PC-9 (cell line): Measurements from ENCODE around the gene C1QTNF1.

Source experiments
- EZH2 ChIP-seq: fragments of 200-600 bp; sonication (generic); IDR thresholded peaks from 2 replicates; pipeline ENCODE4 v1.8.0; 2017; ENCODE audit warnings: antibody characterized with exemption, low read depth
- TF ChIP-seq, protein P1 (sequence below): fragments of 200-600 bp; sonication (generic); conservative IDR thresholded peaks from 2 replicates; pipeline ENCODE4 v1.6.1; 2017; ENCODE audit warnings: mixed run types, antibody characterized with exemption, mild to moderate bottlenecking, moderate library complexity

DNA sequence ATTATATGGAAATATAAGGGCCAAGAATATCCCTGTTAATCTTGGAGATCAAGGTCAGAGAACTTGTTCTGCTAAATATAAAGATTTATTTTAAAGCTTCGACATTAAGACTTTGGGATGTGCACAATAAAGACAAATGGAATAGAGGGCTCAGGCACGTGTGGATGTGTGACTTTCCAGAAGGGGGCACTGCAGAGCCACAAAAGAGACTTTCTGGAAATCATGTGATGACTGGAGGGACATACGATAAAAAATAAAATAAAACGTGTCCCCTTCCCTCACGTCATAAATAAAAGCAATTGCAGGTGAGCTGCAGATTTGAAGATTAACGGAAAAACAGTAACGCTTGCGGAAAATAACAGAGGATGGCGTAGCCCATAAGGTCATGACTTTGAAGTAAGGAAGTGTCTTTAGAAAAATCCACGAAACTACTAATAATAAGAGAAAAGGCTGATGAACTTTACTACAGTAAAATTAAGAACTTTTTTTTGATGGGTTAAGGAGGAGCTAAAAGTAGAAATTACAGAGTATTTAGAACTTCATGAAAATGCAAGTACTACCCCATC lies 41.2 kb downstream of the C1QTNF1 start:
- TF ChIP-seq, protein P1, sequence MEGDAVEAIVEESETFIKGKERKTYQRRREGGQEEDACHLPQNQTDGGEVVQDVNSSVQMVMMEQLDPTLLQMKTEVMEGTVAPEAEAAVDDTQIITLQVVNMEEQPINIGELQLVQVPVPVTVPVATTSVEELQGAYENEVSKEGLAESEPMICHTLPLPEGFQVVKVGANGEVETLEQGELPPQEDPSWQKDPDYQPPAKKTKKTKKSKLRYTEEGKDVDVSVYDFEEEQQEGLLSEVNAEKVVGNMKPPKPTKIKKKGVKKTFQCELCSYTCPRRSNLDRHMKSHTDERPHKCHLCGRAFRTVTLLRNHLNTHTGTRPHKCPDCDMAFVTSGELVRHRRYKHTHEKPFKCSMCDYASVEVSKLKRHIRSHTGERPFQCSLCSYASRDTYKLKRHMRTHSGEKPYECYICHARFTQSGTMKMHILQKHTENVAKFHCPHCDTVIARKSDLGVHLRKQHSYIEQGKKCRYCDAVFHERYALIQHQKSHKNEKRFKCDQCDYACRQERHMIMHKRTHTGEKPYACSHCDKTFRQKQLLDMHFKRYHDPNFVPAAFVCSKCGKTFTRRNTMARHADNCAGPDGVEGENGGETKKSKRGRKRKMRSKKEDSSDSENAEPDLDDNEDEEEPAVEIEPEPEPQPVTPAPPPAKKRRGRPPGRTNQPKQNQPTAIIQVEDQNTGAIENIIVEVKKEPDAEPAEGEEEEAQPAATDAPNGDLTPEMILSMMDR = peak; percentile 58
- no peak for TF ChIP-seq EZH2
